ENCODE results near the gene GK. TPM values are rescaled to one million over a fixed set of nuclear protein-coding genes. Genes with fewer than 3 reads are reported as not detected.
"Not testable (repeated sequence)": the region's sequence is repeated elsewhere in the genome, so short reads cannot be mapped to it uniquely, and the experiment has no call there.

The GK gene
- total RNA-seq, 2 experiments from 2014 or later = 19.5 to 20.7 TPM

- POLR2A ChIA-PET = no interaction called here
These were observed 95.2 kb downstream of the GK start for GRCh38 chrX:30748342-30748960.

GRCh38 chrX:30751497-30751896, 98.3 kb downstream of the GK start:
- Mint-ChIP-seq H3K36me3 (ENCODE audit: low read depth) (no peaks in the 10 kb centered on the region), H3K4me3 (no peak overlapping the region)
- CTCF ChIA-PET = no interaction called here

More at GRCh38 chrX:30748342-30748960, 95.2 kb downstream of the GK start:
- DNase-seq = no peak
- CTCF ChIA-PET = interaction anchor here (1.1 kb wide), 1 partner anchor 8 kb away, joined by 3 read pairs; no protein-coding TSS in a partner anchor
- Mint-ChIP-seq H3K27ac (no peak overlapping the region), H3K4me1 (no peaks in the 10 kb centered on the region), H3K9me3 (no peaks in the 10 kb centered on the region), H3K4me3 (no peak overlapping the region), H3K27me3 (peaks cover 3% of the 10 kb centered on the region), H3K36me3 (ENCODE audit: low read depth) (no peaks in the 10 kb centered on the region)

GRCh38 chrX:30762755-30763154, 109.5 kb downstream of the GK start:
- H3K4me3 Mint-ChIP-seq = no peak overlapping the region
- no peak for DNase-seq
- no peaks in the 10 kb centered on the region for H3K9me3 Mint-ChIP-seq
- ChIA-PET POLR2A (no interaction called here), CTCF (no interaction called here)
- H3K27me3 Mint-ChIP-seq = no peaks in the 10 kb centered on the region
- H3K36me3 Mint-ChIP-seq (ENCODE audit: low read depth) = peaks cover 2% of the 10 kb centered on the region
- H3K4me1 Mint-ChIP-seq = peaks cover 4% of the 10 kb centered on the region
- H3K27ac Mint-ChIP-seq = no peak overlapping the region

More at GRCh38 chrX:30751497-30751896, 98.3 kb downstream of the GK start:
- no peak for DNase-seq
- H3K4me1 Mint-ChIP-seq = no peaks in the 10 kb centered on the region
- no peak overlapping the region for H3K27ac Mint-ChIP-seq
- H3K27me3 Mint-ChIP-seq = no peaks in the 10 kb centered on the region
- POLR2A ChIA-PET = no interaction called here
- no peaks in the 10 kb centered on the region for H3K9me3 Mint-ChIP-seq

- POLR2A ChIA-PET; H3K36me3 Mint-ChIP-seq (ENCODE audit: low read depth); H3K9me3 Mint-ChIP-seq; H3K4me1 Mint-ChIP-seq; H3K4me3 Mint-ChIP-seq; H3K27ac Mint-ChIP-seq; DNase-seq; H3K27me3 Mint-ChIP-seq: not testable (repeated sequence)
- CTCF ChIA-PET = interaction anchor here (0.5 kb wide), 1 partner anchor 138 kb away, joined by 3 read pairs; no protein-coding TSS in a partner anchor
These were observed 120.5 kb downstream of the GK start for GRCh38 chrX:30773764-30774163.

- Mint-ChIP-seq H3K4me1 (peaks cover 4% of the 10 kb centered on the region), H3K27me3 (peaks cover 4% of the 10 kb centered on the region), H3K4me3 (no peak overlapping the region), H3K27ac (no peak overlapping the region), H3K36me3 (ENCODE audit: low read depth) (peaks cover 2% of the 10 kb centered on the region), H3K9me3 (peaks cover 5% of the 10 kb centered on the region)
- DNase-seq = no peak
- ChIA-PET POLR2A (no interaction called here), CTCF (no interaction called here)
These were observed 124.4 kb downstream of the GK start for GRCh38 chrX:30777575-30777974.

GRCh38 chrX:30779453-30780030, 126.3 kb downstream of the GK start:
- ChIA-PET CTCF (no interaction called here), POLR2A (no interaction called here)
- Mint-ChIP-seq H3K4me3 (no peak overlapping the region), H3K27me3 (peaks cover 4% of the 10 kb centered on the region), H3K36me3 (ENCODE audit: low read depth) (peaks cover 2% of the 10 kb centered on the region), H3K9me3 (peaks cover 5% of the 10 kb centered on the region), H3K4me1 (peaks cover 4% of the 10 kb centered on the region), H3K27ac (no peak overlapping the region)
- no peak for DNase-seq

Other genes with a start within 250 kb of the GK start
- 1 to 10 TPM; 5.9 to 6.2 TPM for gene TASL, start 75.7 kb upstream of the GK start, total RNA-seq
- 10 to 100 TPM; 16.8 to 20.7 TPM for gene TAB3, start 235.8 kb downstream of the GK start, total RNA-seq

All from activated CD4-positive, alpha-beta T cell treated with anti-CD3 and anti-CD28 coated beads, Interleukin-2, amount 10 ng/mL, durations not matched to agents 7 days and 5 days (primary cell).